ENCODE results near the gene TK2. TPM values are rescaled to one million over a fixed set of nuclear protein-coding genes. Genes with fewer than 3 reads are reported as not detected.

The TK2 gene
- total RNA-seq, 2 donors from 2014 or later = 28.1 to 45.9 TPM

DNA sequence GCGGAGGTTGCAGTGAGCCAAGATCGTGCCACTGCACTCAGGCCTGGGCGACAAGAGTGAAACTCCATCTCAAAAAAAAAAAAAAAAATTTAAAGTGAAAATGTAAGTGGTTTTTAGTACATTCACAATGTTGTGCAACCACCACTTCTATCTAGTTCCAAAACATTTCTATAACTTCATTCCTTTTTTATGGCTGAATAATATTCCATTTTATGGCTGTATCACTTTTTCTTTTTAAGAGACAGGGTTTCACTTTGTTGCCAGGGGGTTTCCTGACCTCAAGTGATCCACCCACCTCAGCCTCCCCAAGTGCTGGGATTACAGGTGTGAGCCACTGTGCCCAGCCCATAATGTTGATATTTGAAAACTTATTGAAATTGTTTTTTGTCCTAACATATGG lies 42.9 kb upstream of the TK2 start:
- Histone ChIP-seq H3K9me3 (no peaks in the 10 kb centered on the region), H3K4me1 (replicated peaks) (no peaks in the 10 kb centered on the region), H3K36me3 (no peaks in the 10 kb centered on the region), H3K27me3 (replicated peaks; ENCODE audit: insufficient read depth) (no peaks in the 10 kb centered on the region), H3K4me3 (no peak overlapping the region), H3K27ac (no peak overlapping the region)
- intact Hi-C loops (cut with DNase I) = no loop called here
- TF ChIP-seq POLR2AphosphoS5 (IDR thresholded peaks at IDR 0.05) = no peak
- TF ChIP-seq, protein P1, sequence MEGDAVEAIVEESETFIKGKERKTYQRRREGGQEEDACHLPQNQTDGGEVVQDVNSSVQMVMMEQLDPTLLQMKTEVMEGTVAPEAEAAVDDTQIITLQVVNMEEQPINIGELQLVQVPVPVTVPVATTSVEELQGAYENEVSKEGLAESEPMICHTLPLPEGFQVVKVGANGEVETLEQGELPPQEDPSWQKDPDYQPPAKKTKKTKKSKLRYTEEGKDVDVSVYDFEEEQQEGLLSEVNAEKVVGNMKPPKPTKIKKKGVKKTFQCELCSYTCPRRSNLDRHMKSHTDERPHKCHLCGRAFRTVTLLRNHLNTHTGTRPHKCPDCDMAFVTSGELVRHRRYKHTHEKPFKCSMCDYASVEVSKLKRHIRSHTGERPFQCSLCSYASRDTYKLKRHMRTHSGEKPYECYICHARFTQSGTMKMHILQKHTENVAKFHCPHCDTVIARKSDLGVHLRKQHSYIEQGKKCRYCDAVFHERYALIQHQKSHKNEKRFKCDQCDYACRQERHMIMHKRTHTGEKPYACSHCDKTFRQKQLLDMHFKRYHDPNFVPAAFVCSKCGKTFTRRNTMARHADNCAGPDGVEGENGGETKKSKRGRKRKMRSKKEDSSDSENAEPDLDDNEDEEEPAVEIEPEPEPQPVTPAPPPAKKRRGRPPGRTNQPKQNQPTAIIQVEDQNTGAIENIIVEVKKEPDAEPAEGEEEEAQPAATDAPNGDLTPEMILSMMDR (IDR thresholded peaks at IDR 0.05) = no peak
- DNase-seq (ENCODE audit: low spot score) = no peak
- 99% methylated on average over 3 of the region's 3 CpGs for WGBS

DNA sequence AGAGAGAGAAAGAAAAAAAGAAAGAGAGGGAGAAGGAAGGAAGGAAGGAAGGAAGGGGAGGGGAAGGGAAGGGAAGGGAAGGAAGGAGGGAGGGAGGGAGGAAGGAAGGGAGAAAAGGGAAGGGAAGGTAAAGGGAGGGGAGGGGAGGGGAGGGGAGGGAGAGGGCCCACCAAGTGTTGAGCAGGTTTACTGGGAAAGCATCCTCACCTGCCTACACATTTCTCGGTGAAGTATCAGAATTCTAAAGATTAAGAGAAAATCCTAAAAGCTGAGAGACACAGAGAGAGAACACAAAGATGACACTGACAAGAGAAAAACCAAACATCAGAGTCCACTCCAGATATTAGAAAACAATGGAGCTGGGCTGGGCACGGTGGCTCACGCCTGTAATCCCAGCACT lies 42.3 kb upstream of the TK2 start:
- Histone ChIP-seq H3K36me3 (no peaks in the 10 kb centered on the region), H3K9me3 (no peaks in the 10 kb centered on the region), H3K4me1 (replicated peaks) (no peaks in the 10 kb centered on the region), H3K4me3 (no peak overlapping the region), H3K27ac (no peak overlapping the region), H3K27me3 (replicated peaks; ENCODE audit: insufficient read depth) (no peaks in the 10 kb centered on the region)
- DNase-seq (ENCODE audit: low spot score) = no peak
- intact Hi-C loops (cut with DNase I) = no loop called here
- TF ChIP-seq, protein P1 (IDR thresholded peaks at IDR 0.05) = no peak
- TF ChIP-seq POLR2A (IDR thresholded peaks at IDR 0.05) (no peak), POLR2AphosphoS5 (IDR thresholded peaks at IDR 0.05) (no peak)
- 87% methylated on average over 3 of the region's 3 CpGs for WGBS

- 97% methylated on average over 4 of the region's 4 CpGs for WGBS
- intact Hi-C loops (cut with DNase I) = no loop called here
- H3K27ac ChIP-seq = no peak overlapping the region
- H3K4me3 ChIP-seq = no peak overlapping the region
- no peaks in the 10 kb centered on the region for H3K36me3 ChIP-seq
- no peak for TF ChIP-seq POLR2A (IDR thresholded peaks at IDR 0.05)
- no peak for TF ChIP-seq POLR2AphosphoS5 (IDR thresholded peaks at IDR 0.05)
- TF ChIP-seq, protein P1 (IDR thresholded peaks at IDR 0.05) = no peak
- no peaks in the 10 kb centered on the region for H3K4me1 ChIP-seq (replicated peaks)
- no peaks in the 10 kb centered on the region for H3K27me3 ChIP-seq (replicated peaks; ENCODE audit: insufficient read depth)
- H3K9me3 ChIP-seq = no peaks in the 10 kb centered on the region
- no peak for DNase-seq (ENCODE audit: low spot score)
Measured at GRCh38 chr16:66591018-66591417, 41.1 kb upstream of the TK2 start.

DNA sequence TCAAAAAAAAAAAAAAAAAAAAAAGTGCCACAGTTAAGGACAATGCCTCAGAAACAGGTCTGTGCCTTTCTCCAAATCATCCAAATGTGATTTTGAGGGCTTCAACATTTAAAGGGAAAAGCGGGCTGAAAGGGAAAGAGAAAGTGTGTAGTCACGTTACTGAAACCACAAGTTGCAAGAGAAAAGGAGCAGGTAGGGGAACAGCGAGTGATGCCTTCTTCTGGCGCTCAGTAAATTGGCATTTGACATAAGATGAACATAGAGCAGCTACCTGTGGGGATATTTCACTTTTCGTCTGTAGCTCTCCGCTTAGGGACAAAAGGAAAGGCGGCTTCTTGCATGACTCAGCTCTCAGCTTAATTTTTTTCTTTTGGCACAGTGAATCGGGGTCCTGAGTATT lies 40.4 kb upstream of the TK2 start:
- intact Hi-C loops (cut with DNase I) = no loop called here
- Histone ChIP-seq H3K36me3 (no peaks in the 10 kb centered on the region), H3K9me3 (no peaks in the 10 kb centered on the region), H3K27ac (no peak overlapping the region), H3K27me3 (replicated peaks; ENCODE audit: insufficient read depth) (no peaks in the 10 kb centered on the region), H3K4me3 (no peak overlapping the region), H3K4me1 (replicated peaks) (no peaks in the 10 kb centered on the region)
- DNase-seq (ENCODE audit: low spot score) = no peak
- TF ChIP-seq POLR2A (IDR thresholded peaks at IDR 0.05) (no peak), POLR2AphosphoS5 (IDR thresholded peaks at IDR 0.05) (no peak)
- TF ChIP-seq, protein P1 (IDR thresholded peaks at IDR 0.05) = no peak
- WGBS = 81% methylated on average over 8 of the region's 8 CpGs

DNA sequence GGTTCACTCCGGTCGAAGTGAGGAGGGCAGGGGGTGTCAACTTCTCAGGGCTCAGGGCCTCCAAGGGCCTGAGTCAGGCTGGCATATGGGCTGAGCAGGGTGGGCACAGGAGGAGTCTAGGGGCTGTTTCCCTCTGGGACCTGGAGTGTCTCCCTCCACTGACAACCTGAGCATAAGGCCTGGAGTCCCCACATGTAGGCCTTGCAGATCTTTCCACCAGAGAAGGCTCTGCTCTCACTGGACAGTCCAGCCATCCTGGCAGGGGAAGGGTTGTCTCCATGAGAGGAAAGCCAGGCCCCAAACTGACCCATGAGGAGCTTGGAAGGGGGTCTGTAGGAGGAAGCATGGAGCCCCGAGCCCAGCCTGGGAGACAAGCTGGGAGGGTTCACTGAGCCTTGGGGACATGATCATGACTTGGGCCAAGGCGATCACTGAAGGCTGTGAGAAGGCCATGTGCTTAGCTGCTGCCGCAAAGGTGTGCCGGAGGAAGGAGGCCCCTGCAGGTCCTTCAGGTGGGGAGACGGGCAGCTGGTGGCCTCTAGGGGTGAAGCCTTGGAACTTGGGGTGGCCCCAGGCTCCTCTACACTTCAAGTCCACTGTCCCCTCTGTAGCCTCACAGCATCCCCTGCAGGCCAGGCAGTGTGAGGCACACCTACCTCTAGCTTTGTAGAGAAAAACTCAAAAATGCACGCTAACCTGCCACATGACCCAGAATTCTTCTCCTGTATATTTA lies 39.2 kb upstream of the TK2 start:
- no peaks in the 10 kb centered on the region for H3K4me1 ChIP-seq (replicated peaks)
- H3K4me3 ChIP-seq = no peak overlapping the region
- no peaks in the 10 kb centered on the region for H3K9me3 ChIP-seq
- no peaks in the 10 kb centered on the region for H3K27me3 ChIP-seq (replicated peaks; ENCODE audit: insufficient read depth)
- 98% methylated on average over 8 of the region's 8 CpGs for WGBS
- TF ChIP-seq, protein P1 (IDR thresholded peaks at IDR 0.05) = peak in 2 of 4 experiments; percentile 46 to 48
- no peak for TF ChIP-seq POLR2AphosphoS5 (IDR thresholded peaks at IDR 0.05)
- intact Hi-C loops (cut with DNase I) = no loop called here
- no peaks in the 10 kb centered on the region for H3K36me3 ChIP-seq
- DNase-seq (ENCODE audit: low spot score) = no peak
- H3K27ac ChIP-seq = no peak overlapping the region

Data from prostate gland (tissue), 2 donors.